ENCODE measurements around the gene YEATS4.

The YEATS4 gene

DNA sequence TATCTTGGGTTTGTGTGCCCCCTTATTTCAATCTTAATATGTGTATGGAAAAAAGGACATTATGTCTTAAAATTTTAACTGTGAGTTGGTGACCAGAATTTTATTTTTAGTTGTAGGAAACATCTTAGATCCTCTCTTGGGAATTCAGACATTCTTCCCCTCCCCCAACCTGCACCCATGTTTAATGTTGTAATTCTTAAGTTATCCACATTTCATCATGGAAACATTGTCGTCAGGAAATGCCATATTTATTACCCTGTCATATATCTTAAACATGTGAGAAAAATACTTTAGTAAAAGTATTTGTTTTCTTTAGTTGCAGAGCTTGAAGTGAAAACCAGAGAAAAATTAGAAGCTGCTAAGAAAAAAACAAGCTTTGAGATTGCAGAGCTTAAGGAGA, 30.3 kb downstream of the YEATS4 start:
- DNase-seq: no peak

DNA sequence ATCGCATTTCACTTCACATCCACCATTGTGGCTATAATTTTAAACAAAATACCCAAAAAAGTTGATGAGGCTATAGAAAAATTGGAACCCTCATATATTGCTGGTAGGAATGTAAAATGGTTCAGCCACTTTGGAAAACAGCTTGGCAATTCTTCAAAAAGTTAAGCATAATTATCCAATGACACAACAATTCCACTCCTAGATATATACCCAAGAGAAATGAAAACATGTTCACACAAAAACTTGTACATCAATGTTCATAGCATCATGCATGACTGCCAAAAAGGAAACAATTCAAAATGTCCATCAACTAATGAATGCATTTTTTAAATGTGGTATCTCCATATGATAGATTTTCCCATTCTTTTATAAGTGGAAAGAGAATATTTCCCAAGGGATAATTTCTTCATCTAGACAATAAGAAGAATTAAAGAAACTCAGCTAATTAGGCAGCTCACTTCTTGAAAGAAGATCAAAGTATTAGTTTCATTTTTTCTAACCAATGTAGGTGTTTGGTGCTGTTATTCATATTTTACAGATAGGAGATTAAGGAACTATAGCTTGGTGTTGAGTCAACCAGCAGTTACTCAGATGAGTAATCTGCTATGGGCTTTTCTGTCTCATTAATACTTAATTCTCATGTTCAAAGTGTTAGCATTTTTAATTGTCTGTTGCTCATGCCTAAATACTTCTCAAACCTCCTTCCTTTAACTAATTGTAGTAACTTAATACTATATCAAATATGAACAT, 32.8 kb downstream of the YEATS4 start:
- no peak for DNase-seq

DNA sequence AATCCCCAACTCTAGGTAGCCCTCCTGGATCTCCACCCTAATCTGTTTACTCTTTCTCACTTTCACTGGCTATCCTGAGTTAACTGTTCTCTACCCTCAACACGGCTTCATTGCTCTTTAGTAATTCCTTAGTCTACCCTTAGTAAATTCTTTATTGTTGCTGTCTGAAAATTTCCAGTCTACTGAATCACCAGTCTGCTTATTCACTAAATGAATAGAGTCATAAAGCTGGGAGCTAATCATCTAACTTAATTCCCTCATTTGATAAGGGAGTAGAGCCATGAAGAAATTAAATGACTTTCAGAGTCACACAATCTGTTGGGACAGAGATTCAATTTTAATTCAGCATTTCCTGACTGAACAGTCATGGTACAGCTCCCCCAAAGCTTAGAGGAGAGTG, 36.5 kb downstream of the YEATS4 start:
- no peak for DNase-seq

DNA sequence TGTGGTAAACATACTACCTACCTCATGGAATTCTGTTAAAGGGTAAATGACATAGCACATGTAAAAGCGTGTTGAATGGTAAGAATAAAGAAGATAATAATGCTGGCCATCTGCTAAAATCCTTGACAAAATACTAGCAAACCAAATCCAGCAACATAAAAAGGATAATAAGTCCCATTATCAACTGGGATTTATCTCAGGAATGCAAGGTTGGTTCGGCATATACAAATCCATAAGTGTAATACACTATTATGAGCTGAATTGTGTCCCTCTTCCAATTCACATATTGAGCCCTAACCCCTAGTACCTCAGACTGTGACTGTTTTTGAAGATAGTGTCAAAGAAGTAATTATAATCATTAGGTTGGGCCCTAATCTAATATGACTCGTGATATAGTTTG, 37.4 kb downstream of the YEATS4 start:
- no peak for DNase-seq

DNA sequence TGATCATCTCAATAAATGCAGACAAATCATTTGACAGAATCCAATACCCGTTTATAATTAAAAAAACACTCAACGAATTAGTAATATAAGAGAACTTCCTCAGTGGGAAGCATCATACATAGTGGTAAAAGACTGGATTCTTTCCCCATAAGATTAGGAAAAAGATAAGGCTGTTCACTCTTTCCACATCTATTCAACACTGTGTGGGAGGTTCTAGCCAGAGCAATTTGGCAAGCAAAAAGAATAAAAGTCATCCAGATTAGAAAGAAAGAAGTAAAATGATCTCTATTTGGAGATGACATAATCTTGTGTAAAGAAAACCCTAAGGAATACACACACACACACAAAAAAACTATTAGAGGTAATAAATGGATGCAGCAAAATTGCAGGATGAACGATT, 38.4 kb downstream of the YEATS4 start:
- DNase-seq: no peak

DNA sequence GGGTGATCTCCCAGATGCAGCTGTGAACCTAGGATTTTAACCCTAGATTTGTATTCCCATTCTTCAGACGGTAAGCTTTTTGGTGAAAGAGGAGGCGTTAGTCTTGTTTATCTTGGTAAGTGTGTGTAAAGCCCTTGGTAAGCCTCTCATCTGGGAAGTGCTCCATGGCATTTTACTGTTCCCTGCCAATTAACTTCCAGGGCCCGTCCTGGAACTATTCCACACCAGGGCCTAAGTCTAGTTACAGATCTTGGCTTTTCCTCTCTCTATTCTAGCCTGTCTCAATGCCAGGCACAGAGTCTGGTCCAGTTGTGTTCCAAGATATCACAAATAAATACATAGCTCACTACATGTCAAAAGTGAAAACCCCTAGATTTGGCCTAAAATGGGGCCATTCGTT, 42.4 kb downstream of the YEATS4 start:
- DNase-seq: no peak

DNA sequence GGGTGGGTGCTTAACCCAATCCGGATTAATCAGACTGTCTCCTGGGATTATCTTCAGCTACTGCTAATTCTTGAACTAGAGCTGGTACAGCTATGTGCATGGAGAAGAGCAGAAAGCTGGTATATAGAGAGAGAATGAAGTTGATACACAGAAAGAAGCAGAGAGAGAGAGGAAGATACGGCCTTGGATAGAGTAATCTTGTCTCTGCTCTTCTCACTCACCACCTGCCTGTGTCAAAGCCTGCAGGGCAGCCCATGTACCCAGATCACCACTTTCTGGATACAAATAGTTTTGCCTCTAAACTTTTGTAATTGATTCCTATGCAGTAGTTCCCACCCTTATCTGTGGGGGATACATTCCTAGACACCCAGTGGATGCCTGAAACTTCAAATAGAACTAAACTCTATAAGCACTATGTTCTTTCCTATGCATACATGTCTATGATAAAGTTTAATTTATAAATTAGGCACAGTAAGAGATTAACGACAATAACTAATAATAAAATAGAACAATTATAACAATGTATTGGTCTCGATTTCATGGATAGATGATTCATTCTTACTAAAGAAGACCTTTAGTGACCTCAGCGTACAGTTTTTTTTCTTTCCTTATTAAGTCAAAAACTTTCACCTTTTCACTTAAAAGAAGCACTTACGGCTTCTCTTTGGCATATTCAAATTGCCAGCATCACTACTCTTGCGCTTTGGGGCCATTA, 45.5 kb downstream of the YEATS4 start:
- no peak for DNase-seq

DNA sequence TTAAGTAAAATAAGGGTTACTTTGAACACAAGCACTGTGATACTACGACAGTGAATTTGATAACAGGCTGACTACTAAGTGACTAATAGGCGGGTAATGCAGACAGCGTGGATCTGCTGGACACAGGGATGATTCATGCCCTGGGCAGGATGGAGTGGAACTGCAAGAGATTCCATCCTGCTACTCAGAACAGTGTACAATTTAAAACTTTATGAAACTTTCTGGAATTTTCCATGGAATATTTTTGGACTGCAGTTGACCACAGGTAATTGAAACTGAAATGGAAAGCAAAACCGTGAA, 46.0 kb downstream of the YEATS4 start:
- no peak for DNase-seq

DNA sequence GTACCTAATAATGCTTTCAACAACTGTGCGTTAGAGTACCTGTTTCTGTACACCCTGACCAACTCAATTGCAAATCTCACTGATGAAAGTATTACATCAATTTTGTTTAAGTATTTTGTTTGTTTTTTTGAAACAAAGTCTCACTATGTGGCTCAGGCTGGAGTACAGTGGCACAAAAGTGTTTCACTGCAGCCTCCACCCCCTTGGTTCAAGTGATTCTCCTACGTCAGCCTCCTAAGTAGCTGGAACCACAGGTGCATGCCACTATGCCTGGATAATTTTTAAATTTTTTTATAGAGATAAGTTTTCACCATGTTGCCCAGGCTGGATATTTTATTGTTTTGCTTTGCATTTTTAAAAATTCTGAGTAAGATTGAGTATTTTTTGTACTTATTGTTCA, 46.7 kb downstream of the YEATS4 start:
- DNase-seq: no peak

DNA sequence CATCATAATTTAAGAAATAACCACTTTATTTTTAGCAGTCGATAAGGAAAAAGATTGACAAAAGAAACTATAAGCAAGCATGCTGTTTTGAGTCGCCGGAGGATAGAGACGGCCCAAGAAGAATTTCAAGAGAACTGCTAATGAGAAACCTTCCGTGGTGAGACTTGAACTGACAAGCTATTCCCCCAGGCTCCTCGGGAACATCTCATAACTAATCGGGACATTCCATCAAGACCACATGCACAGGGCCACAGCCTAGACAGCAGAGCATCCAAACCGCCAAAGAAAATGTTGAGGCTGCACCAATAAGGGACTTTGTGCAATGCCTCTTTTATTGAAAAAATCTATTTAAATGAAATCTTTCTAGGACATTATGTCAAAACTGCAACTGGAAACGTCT, 51.0 kb downstream of the YEATS4 start:
- no peak for DNase-seq

DNA sequence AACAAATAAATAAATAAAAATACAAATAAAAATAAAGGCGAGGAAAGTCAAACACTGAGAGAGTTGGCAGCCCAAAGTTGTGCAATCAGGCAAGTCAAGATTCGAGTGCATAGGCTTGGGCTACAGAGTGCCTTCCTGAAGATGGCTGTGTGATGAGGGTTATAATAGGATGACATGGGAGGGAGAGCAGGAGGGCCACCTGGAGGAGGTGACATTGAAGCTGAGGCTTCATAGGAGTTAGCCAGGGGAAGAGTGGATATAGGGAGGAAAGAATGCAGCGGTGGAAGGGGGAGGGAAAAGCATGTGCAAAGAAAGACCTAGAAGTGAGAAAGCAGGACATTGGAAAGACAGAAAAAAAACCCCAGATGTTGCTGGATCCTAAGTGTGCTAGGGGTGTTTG, 53.1 kb downstream of the YEATS4 start:
- no peak for DNase-seq

DNA sequence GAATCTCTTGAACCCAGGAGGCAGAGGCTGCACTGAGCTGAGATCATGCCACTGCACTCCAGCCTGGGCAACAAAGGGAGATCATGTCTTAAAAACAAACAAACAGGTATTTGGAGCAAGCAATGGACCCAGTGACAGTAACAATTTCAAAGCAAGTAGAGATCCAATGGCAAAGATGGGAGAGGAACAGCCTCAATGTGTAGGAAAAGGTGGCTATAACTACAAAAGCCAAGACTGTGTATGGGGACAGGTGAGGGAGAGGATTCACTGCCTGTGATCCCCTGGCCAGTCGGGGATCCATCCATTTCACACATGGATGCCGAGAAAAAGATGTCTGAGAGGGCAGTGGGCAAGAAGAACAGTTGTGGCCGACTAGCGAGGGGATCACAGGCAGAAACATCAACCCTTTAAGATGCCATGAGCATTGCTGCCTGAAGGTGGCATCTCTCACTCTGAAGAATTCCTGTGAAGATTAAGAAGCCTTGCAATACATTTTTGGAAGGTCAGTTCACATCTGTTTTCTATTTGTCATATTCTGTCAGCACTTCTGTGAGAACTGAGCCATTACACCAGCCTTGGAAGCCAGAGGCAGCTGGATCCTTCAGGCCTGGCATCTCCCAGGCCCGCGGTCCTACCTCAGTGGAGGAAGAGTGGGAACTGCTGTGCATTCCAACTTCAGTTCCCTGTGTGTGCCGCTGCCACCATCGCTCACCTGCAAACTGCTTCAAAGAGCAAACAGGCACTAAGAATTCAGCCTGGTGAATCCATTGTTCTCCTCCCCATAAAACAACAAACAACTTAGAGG, 56.1 kb downstream of the YEATS4 start:
- peak in 35 of 56 donors; percentile 2 to 71 (median 17) for DNase-seq

DNA sequence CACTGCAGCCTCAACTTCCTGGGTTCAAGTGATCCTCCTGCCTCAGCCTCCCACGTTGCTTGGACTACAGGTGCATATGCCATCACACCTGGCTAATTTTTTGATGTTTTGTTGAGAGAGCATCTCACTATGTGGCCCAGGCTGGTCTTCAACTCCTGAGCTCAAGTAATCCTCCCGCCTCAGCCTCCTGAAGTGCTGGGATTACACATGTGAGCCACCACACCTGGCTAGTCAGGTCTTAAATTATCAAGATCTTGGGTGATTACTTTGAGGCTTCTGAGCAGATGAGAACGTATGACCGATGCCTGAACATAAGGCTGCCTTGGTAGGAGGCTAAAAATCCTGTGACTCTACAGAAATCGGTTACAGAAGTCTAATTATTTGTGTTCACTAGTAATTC, 57.7 kb downstream of the YEATS4 start:
- DNase-seq: no peak

DNA sequence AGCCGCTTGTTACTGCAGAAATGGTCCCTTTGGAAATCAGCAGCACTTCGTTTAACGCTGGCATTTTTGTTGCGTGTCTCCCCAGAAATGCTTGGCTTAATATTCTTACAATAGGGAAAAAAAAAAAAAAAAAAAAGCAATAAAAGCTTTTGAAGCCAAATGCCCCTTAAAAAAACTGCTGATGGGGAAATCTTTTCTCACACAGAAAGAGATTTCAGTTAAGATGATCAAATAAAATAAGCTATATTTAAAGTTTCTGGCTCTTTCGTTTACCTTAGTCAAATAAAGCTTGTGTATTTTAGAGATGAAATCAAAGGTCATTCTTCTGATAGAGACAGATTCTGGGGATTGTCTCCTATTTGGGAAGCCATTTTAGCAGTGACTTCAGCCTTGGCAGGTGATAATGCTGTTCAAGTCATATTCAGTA, 58.2 kb downstream of the YEATS4 start:
- DNase-seq: no peak

DNA sequence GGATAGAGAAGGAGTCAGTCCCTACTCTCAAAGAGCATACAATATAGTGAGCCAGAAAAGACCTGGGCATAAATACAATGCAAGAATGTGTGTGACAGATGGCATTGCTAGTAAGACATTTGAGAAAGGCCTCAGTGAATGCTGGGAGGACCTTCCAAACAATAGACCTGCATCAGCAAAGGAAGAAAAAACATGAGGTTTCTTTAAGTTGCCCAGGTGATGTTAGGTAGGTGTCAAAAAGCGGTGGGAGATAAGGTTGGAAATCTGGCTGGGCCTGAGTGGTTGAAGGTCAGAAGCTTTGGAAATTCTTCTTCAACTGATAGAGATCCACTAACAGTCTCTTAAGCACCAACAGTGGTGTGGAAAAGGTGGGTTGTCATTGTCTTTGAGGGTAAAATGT, 60.2 kb downstream of the YEATS4 start:
- no peak for DNase-seq

DNA sequence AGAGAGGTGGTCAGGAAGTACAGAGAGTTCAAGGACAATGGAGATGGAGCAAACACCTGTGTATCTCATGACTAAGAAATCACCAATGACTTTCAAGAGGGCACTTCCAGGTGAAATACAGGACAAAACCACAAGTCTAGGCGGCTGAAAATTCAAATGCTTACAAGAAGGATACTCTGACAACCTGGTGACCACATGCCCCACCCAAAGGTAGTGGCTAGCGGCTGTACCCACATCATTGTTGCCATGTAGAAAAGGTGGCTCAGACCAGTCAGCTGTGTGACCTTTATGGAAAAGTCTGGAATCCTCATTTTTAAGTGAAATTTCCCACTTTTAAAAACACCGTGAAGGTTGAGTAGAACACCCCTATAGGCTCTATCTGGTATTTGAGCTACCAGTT, 62.0 kb downstream of the YEATS4 start:
- no peak for DNase-seq

DNA sequence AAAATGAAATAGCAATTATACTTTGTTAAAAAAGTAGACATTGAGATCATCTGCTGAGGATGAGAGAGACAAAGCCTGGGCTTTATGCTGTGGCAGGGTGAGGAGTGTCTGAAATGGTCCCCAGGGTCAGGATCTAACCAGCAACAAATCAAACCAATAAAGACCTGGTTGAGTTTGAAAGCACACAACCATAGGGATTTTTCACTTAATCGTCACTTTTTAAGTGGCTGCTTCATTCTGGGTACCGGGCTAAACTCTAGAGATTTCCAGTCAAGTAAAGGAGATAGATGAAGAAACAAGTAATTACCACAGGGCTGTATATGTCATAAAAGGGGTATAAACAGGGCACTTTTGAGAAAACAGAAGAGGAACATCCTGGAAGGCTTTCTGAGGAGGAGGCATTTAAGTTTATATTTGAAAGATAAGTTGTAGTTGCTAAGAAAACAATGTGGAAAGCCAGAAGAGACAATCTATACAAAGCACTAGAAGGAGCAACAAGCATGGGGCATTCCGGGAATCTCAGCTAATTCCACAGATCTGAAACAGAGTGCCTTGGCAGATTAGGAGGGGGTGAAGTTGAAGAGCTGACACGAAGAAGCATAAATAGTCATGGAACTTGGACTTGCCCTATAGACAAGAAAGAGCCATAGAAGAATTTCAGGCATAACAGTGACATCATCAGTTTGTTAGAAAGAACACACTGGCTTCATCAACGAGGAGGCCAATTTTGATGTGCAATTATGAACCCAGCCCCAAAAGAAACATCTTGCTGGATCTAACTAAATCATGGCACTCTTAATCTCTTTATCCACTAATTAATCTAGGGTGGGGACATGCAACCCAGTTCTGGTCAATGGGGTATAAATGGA, 63.7 kb downstream of the YEATS4 start:
- DNase-seq: no peak

DNA sequence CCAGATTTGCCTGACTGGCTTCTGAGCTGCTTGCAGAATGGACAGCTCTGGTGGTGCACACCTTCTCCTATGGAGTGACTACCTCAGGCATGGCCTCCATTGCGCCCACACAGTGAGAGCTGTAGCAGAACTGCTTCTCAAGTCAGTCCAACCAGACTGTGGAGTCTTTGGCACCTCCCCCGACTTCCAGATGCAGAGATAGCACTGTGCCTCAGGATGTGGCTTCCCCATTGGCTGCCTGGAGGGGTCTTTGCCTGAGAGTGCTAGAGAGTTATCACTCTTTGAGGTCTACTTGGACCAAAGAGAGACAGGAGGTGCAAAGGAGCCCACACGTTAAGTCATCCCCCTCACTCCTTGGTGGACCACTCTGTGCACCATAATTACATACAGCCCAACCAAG, 65.9 kb downstream of the YEATS4 start:
- no peak for DNase-seq

DNA sequence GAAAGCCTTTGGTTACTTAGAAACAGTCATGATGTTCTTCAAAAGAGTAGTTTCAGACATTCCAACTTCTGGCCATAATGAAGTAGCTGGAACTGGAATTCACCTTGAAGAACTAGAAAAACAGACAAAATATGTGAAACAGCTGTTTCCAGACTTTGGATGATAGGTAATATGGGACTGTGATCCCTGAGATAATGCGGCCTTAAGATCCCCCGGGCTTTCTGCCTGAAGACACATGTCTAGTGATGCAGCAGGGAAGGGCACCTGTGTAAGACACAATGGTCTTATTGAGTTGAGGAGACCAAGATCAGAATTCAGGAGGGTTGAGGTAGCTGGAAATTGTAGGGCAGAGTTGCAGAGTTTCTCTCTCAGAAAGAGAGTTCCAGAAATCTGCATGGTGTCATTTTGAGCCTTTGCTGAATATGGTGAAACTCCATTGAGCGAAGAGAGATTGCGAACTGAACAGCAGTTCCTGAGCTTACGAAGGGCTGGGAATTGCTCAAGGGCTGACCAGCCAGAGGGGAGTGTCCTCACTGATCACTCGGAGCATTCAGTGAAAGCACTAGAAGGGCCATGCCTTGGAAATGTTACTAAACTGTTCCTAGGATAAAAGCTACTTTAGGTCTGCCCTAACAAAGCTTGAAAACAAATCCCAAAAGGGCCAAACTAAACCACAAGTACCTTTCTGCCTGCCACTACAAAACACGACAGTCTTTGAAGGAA, 69.0 kb downstream of the YEATS4 start:
- DNase-seq: no peak

DNA sequence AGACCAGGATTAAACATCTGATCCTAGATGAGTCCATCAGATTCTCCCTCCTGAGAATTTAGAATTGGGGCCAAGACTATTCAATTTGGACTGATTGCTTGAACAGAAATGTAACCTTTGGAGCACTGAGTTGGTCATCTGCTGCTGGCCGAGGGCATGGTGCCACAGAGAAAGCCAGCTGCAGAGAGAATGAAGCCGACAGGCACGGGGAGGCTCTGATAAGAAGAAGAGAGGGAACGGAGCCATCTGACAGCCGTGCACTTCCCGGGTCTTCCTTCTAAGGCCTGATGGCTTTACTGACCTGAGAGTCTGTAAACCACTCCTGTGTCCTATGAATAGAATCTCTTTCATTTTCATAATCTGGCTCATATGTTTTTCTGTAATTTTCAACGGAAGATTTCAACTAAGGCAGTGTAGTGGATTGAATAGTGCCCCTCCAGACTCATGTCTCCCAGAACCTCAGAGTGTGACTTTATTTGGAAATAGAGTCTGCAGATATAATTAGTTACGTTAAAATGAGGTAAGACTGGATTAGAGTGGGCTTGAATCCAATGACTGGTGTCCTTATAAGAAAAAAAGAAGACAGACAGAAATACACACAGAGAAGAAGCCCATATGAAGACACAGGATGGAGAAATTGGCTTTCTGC, 71.5 kb downstream of the YEATS4 start:
- peak in 20 of 56 donors; percentile 1 to 54 (median 16) for DNase-seq

Data from amygdala (tissue), 56 donors.